MCF 10A (cell line): ENCODE results near the gene TEX19. TPM values are rescaled to one million over a fixed set of nuclear protein-coding genes. Genes with fewer than 3 reads are reported as not detected.

ENCODE experiments used
- BruUV-seq: library from RNA; stranded (reverse); fragments of 400-500 nt; replicated peaks from 2 replicates; lab custom pipeline; 2021; lab: Mats Ljungman, UMichigan
- CTCF ChIA-PET: fragments of 300-600 bp; sonication (Branson Sonifier 250); formaldehyde crosslinking; extraction: SDS; loops from one replicate; lab custom pipeline; 2021; ENCODE audit warnings: antibody characterized with exemption, inconsistent platforms; lab: Yijun Ruan, JAX
- POLR2A ChIA-PET: fragments of 300-600, 350-650 bp; sonication (Branson Sonifier 250); formaldehyde crosslinking; extraction: SDS; loops from one replicate; lab custom pipeline; 2020; ENCODE audit warnings: antibody characterized with exemption, inconsistent platforms; lab: Yijun Ruan, JAX
- DNase-seq: peaks from one replicate; pipeline ENCODE4 v3.0.0-alpha.2; 2018; ENCODE audit not compliant: unreplicated experiment
- H3K27ac Mint-ChIP-seq: one replicate; pipeline ENCODE4 v1.8.0; 2022; ENCODE audit warnings: mild to moderate bottlenecking, low read depth, mixed read lengths; ENCODE audit not compliant: unreplicated experiment
- H3K27me3 Mint-ChIP-seq: one replicate; pipeline ENCODE4 v1.8.0; 2022; ENCODE audit warnings: mixed read lengths; ENCODE audit not compliant: insufficient read depth, unreplicated experiment
- H3K36me3 Mint-ChIP-seq: one replicate; pipeline ENCODE4 v1.8.0; 2022; ENCODE audit warnings: mild to moderate bottlenecking, moderate library complexity, mixed read lengths; ENCODE audit not compliant: insufficient read depth, unreplicated experiment
- H3K4me1 Mint-ChIP-seq: one replicate; pipeline ENCODE4 v1.8.0; 2022; ENCODE audit warnings: mixed read lengths; ENCODE audit not compliant: insufficient read depth, unreplicated experiment
- H3K4me3 Mint-ChIP-seq: one replicate; pipeline ENCODE4 v1.8.0; 2022; ENCODE audit warnings: mild to moderate bottlenecking, moderate library complexity, mixed read lengths; ENCODE audit not compliant: unreplicated experiment
- H3K9me3 Mint-ChIP-seq: one replicate; pipeline ENCODE4 v1.8.0; 2022; ENCODE audit warnings: mixed read lengths; ENCODE audit not compliant: unreplicated experiment
- intact Hi-C: fragments of 100-400 bp; cut with micrococcal nuclease; formaldehyde crosslinking; loops from 2 replicates; pipeline ENCODE4 v1.14.1; 2022
- total RNA-seq: library from RNA; stranded (reverse); gene quantifications from 2 replicates; pipeline ENCODE4 v1.2.3, GENCODE V29; 2022
- TF ChIP-seq, protein P1 (sequence below): fragments of 200-600 bp; IDR thresholded peaks from one replicate; pipeline ENCODE4 v1.8.0; 2022; ENCODE audit warnings: antibody characterized with exemption, mild to moderate bottlenecking; ENCODE audit not compliant: unreplicated experiment

TEX19 gene
- total RNA-seq, 1 experiment from 2014 or later: not detected

DNA sequence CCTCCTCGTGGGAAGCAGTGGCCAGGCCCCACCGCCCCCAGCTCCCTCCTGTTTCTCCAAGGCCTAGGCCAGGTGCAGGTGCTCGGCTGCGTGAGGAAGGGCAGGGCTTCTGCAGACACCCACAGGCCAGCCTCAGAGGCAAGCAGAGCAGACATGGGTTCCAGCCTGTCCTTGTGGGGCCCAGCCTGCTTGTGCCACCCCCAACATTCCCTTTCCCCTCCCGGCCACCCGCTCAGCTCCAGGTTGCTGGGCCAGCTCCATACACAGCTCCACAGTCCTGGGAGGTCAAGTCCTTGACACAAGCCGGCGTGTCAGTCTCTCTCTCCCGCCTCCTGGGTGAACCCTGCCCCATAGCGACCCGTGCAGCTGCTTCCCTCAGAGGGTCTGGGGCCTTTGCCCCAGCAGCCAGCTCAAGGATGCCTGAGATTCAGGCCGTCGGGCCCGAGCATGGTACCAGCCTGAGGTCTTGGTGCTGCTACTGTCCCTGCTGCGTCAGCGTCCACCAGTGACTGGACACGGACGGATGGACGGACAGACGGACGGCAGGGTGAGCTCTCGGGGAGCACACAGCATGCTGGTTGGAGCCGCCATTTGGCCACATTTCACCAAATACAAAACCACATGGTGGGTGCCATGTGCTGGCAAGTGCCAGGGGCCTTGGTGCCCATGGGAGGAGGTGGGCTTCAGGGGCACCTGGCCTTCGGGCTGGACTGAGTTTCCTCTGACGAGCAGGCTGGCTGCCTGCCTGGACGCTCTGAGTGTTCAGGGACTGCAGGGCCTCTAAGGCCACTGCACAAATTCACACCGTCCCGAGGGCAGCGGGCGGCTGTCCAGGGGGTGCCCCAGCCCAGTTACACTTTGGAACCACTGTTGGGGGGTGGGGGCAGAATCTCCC is 33.5 kb upstream of the TEX19 start:
- intact Hi-C loops: no loop called here
- no TSS peak for BruUV-seq
- Mint-ChIP-seq H3K9me3 (no peaks in the 10 kb centered on the region), H3K4me1 (no peaks in the 10 kb centered on the region), H3K36me3 (no peaks in the 10 kb centered on the region), H3K27me3 (no peaks in the 10 kb centered on the region), H3K4me3 (no peak overlapping the region), H3K27ac (no peak overlapping the region)
- TF ChIP-seq, protein P1, sequence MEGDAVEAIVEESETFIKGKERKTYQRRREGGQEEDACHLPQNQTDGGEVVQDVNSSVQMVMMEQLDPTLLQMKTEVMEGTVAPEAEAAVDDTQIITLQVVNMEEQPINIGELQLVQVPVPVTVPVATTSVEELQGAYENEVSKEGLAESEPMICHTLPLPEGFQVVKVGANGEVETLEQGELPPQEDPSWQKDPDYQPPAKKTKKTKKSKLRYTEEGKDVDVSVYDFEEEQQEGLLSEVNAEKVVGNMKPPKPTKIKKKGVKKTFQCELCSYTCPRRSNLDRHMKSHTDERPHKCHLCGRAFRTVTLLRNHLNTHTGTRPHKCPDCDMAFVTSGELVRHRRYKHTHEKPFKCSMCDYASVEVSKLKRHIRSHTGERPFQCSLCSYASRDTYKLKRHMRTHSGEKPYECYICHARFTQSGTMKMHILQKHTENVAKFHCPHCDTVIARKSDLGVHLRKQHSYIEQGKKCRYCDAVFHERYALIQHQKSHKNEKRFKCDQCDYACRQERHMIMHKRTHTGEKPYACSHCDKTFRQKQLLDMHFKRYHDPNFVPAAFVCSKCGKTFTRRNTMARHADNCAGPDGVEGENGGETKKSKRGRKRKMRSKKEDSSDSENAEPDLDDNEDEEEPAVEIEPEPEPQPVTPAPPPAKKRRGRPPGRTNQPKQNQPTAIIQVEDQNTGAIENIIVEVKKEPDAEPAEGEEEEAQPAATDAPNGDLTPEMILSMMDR: no peak
- no peak for DNase-seq
- ChIA-PET CTCF (interaction anchor here (0.6 to 0.7 kb wide), 3 partner anchors 17 to 432 kb away, joined by 3 to 6 read pairs (median 4); no protein-coding TSS in a partner anchor), POLR2A (interaction anchor here (0.6 kb wide), 1 partner anchor 234 kb away, joined by 4 read pairs; no protein-coding TSS in a partner anchor)

DNA sequence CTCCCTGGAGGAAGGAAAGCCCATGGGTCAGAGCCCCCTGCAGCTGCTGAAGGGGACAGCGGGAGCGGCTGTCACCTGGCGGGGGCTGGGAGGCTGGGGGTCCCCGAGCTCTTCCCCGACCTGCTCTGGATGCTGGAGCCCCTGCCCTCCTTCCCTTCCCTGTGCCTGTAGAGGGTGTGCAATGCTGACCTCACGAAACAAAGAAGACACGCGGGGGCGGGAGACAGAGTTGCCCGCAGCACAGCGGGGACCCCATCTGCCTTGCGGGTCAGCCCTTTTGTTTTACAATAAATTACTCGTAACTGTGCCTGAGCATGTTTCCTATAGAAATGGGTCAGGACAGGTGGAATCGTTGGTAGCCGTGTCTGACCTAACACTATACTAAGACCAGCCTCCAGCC is 31.8 kb upstream of the TEX19 start:
- H3K4me3 Mint-ChIP-seq: no peak overlapping the region
- TF ChIP-seq, protein P1: no peak
- no TSS peak for BruUV-seq

DNA sequence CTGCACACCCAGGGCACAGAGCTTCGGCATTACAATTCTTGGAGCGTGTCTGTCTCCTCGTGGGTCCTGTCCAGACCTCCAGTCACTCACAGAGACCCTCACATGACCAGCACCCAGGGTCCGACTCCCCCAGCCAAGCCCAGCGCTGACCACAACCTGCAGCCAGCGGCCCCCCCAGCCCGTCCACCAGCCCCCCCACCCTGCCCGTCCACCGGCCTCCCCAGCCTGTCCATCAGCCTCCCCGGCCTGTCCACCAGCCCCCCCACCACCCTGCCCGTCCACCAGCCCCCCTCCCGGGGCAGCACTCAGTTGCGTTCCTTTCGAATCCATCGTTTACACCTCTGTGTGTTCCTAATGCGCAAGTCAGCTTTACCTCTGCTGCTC is 31.3 kb upstream of the TEX19 start:
- H3K36me3 Mint-ChIP-seq: no peaks in the 10 kb centered on the region
- no peak for DNase-seq
- no peak overlapping the region for H3K4me3 Mint-ChIP-seq
- H3K27ac Mint-ChIP-seq: no peak overlapping the region
- TF ChIP-seq, protein P1: no peak
- intact Hi-C loops: no loop called here
- CTCF ChIA-PET: no interaction called here
- no peaks in the 10 kb centered on the region for H3K27me3 Mint-ChIP-seq
- no peaks in the 10 kb centered on the region for H3K9me3 Mint-ChIP-seq
- H3K4me1 Mint-ChIP-seq: peaks cover 4% of the 10 kb centered on the region
- POLR2A ChIA-PET: no interaction called here
- BruUV-seq: no TSS peak

More for the DNA sequence above, 31.8 kb upstream of the TEX19 start:
- Mint-ChIP-seq H3K9me3 (no peaks in the 10 kb centered on the region), H3K27ac (no peak overlapping the region), H3K4me1 (no peaks in the 10 kb centered on the region), H3K27me3 (no peaks in the 10 kb centered on the region), H3K36me3 (no peaks in the 10 kb centered on the region)
- intact Hi-C loops: no loop called here
- POLR2A ChIA-PET: no interaction called here
- CTCF ChIA-PET: no interaction called here
- DNase-seq: no peak

DNA sequence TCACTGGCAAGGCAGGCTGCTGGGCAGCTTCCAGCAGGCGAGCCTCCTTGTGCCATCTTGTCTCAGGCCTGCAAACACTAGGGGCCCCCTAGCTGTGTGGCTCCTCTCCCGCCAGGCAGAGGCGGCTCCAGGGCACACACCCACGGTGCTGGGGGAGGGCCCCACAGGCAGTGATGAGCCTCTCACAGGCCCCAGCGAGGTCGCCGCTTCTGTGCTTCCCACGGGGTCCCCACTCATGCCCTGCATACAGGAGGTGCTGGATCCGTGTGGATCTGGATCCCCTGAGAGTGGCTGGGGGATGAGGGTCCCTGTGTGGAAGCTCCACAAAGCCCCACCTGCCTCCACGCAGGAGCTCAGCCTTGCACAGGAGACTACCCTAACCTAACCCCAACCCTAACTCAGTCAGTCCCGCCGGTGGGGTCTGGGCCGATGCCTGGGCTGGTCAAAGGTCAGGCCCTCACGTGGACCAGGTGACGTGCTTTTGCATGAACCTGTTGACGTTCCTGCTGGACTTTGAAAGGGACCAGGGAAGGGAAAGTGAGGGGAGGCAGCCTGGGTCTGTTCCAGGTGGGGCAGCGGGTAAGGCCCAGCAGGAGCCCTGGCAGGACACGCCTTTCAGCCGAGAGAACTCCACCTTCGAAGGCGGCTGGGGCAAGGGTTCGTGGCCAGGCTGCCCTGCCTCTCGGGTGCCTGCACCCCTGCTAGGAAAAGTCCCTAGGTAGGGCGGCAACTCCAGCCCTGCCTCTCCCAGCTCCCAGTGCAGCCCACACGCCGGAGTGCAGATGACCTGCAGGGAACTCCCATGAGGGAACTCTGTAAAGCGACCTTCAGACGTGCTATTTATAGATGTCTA is 30.7 kb upstream of the TEX19 start:
- Mint-ChIP-seq H3K4me3 (no peak overlapping the region), H3K9me3 (no peaks in the 10 kb centered on the region), H3K4me1 (peaks cover 7% of the 10 kb centered on the region), H3K36me3 (no peaks in the 10 kb centered on the region), H3K27ac (no peak overlapping the region), H3K27me3 (no peaks in the 10 kb centered on the region)
- CTCF ChIA-PET: no interaction called here
- intact Hi-C loops: no loop called here
- no peak for DNase-seq
- BruUV-seq: no TSS peak
- TF ChIP-seq, protein P1: no peak
- POLR2A ChIA-PET: interaction anchor here (0.5 kb wide), 1 partner anchor 35 kb away, joined by 4 read pairs; no protein-coding TSS in a partner anchor
